Right lobe of liver (tissue), 4 donors: Measurements from ENCODE around the gene STAT3.

Experiments
- CTCF ChIP-seq, 4 donors: fragments of 200-600 bp in 3 of 4; fragments of 450-650 bp in 1 of 4; IDR thresholded peaks; one replicate each; pipeline versions ENCODE4 v1.5.1 to v1.8.0; 2016 to 2022; ENCODE audit warnings: antibody characterized with exemption in 4 of 4, mild to moderate bottlenecking in 2 of 4
- POLR2A ChIP-seq: fragments of 450-650 bp; IDR thresholded peaks from one replicate; pipeline ENCODE4 v1.6.1; 2017; ENCODE audit warnings: antibody characterized with exemption, mild to moderate bottlenecking
- donor health status: DM: no; HTN: no; CAD: no.
- donor health status: DM: no; HTN: no; CAD: no.
- donor health status: DM: no; HTN: yes; CAD: no.

GRCh38 chr17:42405076-42405475 is 16.8 kb upstream of the STAT3 start:
- TF ChIP-seq CTCF (IDR thresholded peaks at IDR 0.05) = no peak
- no peak for TF ChIP-seq POLR2A
